CD4-positive, alpha-beta T cell treated with Interleukin-4 for 4 hours (primary cell): Measurements from ENCODE around the gene TLCD3B.
"Not testable (repeated sequence)": the region's sequence is repeated elsewhere in the genome, so short reads cannot be mapped to it uniquely, and the experiment has no call there.

Experiments
- DNase-seq: peaks from one replicate; pipeline ENCODE4 v3.0.0-alpha.2; 2020

The TLCD3B gene

DNA sequence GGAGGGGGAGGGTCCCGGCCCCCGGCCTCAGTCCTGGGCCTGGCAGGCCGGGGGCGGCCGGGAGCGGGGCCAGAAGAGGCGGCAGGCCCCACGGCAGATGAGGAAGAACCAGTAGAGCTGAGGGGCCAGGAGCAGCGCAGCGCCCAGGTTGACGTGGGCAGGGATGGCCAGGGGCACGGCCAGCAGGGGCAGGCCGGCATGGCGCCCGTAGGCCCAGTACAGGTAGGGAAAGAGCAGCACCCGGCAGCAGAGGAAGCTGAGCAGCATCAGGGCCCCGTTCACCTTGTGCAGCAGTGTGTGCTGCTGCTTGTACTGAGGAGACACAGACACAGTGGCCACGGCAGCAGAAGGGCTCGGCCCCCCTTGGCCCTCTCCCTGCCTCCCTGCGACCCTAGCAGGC is 5.9 kb downstream of the TLCD3B start:
- DNase-seq, result no peak

DNA sequence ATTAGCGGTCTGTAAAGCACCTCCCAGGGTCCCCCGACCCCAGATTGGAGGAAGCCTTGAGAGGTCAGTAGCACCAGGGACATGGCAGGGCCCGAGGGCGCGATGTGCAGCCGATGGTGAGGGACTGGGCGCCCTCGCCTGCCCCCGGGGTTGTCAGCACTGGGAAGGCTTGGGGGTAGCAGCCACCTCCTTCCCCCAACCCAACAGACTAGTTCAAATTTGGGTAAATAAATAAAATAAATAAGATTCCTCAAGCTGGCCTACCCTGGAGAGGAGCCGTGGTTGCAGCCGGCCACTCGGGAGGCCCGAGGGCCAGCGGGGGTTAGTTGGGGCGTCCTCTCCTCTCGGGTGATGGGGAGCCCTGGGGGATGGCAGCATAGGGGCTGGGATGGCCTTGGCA is 6.6 kb downstream of the TLCD3B start:
- no peak for DNase-seq

DNA sequence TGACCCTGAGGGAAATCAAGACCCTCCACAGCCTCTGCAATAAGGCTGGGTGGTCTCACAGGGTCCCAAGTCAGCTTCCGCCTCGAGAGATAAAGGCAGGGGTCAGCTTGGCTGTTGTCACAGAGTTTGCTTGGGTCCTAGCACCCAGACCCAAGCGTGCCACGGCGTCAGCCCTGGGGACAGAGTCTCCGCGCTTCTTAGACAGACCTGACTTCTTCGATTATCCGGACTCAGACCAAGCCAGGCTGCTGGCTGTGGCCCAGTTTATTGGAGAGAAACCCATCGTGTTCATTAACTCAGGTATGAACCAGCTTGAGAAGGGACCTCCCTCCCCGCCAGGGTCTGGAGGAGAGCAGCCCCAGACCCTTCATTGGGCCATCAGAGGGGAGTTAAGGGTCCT is 7.5 kb downstream of the TLCD3B start:
- DNase-seq, result no peak

DNA sequence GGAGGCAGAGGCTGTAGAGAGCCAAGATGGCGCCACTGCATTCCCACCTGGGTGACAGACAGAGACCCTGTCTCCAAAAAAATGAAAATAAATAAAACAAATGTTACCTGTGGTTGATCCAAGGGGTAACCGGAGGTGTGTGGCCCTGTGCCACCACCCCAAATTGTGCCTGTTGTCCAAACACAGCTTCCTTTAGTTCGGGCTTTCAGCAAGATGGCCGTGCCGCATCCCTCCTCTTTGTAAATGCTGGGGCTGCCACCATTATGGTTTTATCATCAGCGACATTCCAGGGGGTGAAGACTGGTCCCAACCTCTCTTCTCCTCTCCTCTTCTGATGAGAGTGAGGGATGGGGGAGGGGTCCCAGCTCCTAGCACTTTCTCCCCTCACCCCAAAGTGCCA is 8.2 kb downstream of the TLCD3B start, which contains the start of gene C16orf92:
C16orf92 (plus strand) TSS at position 312 of the 400 bp plus-strand sequence. CDS start 143 bp downstream, outside the sequence.
- DNase-seq, result no peak

DNA sequence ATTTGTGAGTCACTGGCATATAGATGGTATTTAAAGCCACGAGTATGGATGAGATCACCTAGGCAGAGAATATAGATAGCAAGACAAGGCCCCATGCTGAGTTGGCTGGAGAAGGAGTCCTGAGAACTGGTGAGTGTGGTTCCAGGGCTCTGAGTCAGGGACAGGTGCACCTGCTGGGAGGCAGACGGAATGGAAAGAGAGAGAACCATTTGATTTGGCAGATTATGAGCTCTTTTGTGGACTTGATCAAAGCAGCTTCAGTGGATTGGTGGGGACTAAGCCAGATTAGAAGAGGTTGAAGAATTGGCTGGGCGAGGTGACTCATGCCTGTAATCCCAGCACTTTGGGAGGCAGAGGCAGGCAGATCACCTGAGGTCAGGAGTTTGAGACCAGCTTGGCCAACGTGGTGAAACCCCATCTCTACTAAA is 12.3 kb downstream of the TLCD3B start:
- DNase-seq, result no peak

DNA sequence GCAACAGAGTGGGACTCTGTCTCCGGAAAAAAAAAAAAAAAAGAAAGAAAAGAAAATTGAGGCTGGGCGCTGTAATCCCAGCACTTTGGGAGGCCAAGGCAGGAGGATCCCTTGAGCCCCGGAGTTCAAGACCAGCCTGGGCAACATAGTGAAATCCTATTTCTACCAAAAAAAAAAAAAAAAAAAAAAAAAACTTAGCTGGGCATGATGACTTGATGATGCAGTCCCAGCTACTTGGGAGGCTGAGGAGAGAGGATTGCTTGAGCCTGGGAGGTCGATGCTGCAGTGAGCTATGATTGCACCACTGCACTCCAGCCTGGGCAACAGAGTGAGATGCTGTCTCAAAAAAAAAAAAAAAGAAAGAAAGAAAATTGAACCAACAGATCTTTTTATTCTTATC is 13.1 kb downstream of the TLCD3B start:
- not testable (repeated sequence) for DNase-seq

DNA sequence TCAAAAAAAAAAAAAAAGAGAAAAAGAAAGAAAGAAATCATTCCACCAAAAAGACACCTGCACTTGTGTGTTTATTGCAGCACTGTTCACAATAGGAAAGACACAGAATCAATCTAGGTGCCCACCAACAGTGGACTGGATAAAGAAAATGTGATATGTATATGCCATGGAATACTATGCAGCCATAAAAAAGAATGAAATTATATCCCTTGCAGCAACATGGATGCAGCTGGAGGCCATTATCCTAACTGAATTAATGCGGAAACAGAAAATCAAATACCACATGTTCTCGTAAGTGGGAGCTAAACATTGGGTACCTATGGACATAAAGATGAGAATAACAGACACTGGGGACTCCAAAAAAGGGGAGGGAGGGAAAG is 13.8 kb downstream of the TLCD3B start:
- no peak for DNase-seq

DNA sequence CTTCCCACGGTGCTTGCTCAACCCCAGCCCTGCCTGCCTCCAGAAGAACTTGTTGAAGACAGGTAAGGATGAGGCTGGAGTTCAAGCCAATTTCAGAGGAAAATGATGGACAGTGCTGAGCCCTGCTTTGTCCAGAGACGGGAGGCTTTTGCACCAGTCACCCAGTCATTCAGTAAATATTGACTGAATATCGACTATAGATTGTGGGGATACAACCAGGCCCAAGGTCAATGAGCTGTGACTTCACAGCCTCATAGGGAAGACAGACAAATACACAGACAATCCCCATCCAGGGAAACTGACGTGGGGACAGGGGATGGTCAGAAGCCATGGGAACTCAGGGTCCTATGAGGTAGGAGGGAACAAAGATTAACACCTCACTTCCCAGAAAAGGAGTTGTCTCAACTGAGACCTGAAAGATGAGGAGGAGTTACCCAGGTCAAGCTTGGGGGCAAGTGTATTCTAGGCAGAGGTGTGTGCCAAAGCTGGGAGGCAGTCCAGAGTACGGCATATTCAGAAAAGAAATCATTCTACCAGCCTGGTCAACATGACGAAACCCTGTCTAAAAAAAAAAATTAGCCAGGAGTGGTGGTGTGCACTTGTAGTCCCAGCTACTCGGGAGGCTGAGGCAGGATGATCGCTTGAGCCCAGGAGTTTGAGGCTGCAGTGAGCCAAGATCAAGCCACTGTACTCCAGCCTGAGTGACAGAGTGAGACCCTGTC is 14.4 kb downstream of the TLCD3B start:
- DNase-seq, result no peak

DNA sequence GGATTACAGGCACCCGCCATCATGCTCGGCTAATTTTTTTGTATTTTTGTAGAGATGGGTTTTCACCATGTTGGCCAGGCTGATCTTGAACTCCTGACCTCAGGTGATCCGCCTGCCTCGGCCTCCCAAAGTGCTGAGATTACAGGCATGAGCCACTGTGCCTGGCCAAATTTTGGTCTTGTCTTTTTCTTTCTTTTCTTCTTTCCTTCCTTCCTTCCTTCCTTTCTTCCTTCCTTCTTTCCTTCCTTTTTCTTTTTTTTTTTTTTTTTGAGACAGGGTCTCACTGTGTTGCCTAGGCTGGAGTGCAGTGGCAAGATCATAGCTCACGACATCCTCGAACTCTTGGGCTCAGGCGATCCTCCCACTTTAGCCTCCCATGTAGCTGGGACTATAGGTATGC is 15.6 kb downstream of the TLCD3B start:
- not testable (repeated sequence) for DNase-seq

DNA sequence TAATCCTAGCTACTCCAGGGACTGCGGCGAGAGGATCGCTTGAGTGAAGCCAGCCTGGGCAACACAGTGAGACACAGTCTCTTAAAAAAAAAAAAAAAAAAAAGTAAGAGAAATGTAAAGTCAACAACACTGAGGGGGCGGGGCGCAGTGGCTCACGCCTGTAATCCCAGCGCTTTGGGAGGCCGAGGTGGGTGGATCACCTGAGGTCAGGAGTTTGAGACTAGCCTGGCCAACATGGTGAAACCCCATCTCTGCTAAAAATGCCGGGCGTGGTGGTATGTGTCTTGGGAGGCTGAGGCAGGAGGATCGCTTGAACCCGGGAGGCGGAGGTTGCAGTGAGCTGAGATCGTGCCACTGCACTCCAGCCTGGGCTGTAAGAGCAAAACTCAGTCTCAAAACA is 18.5 kb downstream of the TLCD3B start:
- DNase-seq, result not testable (repeated sequence)

DNA sequence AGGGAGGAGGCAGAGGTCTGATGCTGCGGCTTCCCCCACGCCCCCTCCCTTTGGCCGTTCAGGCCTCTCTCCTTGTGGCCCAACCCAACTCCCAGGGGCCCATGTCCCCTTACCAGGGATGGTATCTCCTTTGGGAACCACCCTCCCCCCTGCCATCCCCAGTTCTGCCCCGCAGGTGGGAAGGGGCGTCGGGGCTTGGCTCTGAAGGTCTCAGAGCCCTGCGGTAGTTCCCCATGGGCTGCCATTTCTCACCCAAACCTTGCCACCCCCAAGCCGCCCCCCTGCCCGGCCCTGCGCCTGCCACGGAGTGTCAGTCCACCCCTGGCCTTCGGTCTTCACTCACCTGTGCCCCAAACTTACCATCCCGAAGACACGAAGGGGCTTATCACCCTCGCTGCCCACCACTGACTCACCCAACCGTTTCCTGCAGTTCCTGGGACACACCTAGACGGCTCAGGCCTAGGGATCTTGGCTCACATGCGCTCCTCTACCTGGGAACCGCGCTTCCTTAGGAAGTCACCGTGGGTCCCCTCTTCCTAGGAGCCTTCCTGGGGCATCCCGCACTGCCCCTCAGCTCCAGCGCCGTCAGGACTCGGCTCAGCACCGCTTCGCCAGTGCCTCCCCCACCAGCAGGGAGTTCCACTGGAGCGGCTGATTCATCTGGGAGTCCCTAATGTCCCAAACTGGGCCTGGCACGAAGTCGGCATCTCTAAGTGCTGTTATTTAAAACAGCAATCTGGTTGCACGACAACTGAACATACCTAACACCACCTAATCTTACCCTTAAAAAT is 19.2 kb downstream of the TLCD3B start:
- no peak for DNase-seq

DNA sequence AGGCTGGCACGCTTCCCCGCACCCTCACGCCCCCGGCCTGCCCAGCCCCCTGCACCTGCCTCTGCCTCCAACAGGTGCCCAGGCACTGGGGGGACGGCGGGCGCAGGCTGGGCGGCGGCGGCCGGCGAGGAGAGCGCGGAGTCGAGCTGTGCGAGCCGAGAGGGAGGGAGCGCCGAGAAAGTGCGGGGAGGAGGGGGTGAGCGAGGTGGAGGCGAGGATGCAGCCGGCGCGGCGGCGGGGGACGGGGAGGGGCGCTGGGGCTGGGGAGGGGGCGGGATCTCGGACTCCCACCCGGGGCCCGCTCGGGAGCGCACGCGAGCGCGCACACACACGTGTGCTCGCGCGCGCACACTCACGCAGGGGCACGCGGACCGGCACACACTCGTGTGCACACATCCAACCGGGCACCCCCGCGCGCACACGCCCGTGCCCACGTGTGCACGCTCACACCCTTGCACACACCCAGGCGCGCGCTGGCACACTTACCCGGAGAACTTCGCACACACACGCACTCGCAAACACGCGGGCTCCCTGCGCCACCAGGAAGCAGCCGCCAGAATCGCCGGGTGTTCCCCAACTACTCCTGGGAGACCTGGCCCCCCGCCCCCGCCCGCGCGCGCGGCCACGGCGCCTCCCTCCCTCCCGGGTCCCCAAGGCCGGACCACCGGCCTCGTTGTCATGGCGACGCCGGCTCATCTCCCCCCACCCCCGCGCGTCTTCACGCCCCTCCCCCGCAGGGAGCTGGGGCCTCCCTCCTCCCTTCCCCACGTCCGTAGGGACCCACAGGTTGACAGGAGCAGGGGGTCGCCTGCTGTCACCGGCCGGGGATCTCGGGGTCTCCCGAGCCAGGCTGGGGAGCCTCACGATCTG is 20.0 kb downstream of the TLCD3B start, which contains the start of gene DOC2A:
DOC2A (minus strand) TSS at position 184 of the 870 bp plus-strand sequence. CDS start 805 bp downstream, outside the sequence.
- DNase-seq, result no peak

DNA sequence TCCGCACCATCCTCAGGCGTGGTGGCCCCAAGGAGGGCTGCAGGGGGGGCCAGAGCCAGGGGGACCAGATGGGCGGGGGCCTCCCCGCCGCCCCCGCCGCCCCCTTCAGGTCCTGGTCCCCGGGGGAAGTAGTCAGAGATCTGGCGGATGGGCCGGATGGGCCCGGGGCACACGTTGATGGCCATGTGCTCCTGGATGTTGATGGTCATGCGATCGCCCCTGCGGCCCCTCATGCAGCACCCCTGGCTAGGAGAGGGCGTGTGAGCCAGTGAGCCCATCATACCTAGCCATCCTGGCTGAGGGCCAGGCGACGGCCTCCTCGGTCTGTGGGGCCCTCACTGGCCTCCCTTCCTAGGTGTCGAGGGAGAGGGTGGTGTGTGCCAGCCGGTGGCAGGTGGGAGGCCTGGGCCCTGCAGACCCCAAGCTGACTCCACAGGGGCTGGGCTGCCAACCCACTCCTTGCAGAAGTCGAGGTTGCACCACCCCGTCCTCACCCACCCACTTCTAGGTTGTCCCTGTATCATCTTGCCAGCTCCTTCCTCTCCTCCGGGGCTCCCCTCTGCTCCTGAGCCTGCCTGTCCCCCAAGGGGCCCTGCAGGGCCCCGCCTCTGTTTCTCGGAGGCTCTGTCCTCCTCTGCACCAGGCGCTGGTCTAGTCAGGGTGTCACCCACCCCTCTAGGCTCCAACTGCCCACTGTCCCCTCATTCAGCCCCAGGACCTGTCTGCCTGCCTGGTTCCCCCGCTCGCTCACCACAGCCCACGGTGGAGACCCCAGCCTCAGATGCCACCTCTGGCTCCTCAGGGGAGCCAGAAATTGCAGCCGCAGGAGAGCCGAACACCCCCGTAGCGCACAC is 20.9 kb downstream of the TLCD3B start:
- DNase-seq, result no peak

DNA sequence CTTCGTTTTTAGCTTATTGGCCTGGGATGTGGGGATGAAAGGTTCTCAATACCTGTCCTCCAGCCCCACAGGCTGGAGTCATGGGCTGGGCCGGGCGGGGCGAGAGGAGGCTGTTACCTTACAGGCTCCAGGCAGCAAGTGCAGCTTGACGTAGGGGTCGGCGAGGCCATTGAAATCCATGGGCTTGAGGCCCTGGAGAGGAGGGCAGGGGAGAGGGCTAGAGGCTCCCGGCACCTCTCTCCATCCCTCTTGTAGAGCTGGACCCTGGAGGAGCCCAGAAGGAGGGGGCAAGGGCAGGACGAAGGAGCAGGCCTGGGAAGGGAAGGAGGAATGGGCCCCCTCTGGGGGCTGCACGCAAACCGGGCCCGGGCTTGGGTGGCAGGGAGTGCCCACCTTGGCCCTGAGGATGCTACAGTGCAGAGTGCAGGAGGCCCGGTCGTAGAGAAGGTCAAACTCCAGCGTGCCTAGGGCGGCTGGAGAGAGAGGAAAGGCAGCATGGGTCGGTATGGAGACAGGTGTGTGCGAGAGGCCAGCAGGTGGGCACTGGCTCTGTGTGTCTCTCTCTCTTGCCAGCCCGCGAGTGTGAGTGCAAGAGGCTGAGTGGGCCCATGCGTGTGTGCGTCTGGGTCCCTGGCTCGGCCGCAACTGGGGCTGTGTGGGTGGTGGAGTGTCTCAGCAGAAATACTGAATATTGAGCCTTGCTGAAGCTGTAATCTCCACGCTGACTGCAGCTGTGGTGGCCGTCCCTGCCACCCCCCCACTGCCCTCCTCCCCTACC is 21.8 kb downstream of the TLCD3B start:
- no peak for DNase-seq

DNA sequence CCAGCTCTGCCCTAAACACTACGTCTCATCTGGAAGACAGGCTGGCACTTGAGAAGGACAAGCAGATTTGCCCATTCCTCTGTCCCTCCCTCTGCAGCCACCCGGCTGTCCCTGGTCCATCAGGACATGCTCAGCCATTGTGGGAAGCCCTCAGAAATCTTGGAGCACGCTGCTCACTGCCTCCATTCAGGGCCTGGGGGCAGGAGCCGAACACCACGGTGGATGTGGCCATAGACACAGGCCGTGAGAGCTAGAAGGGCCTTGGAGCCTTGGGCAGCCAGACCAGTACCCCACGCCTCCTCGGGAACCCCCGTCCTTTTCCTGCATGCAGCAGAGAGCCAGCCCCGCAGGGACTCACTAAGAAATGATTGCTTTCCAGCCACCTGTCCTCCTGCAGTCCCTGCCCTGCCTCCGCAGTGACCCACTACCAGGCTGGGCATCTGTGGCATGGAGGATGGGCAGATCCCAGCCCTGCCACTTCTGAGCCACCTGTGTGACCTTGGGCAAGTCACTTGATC is 23.6 kb downstream of the TLCD3B start:
- DNase-seq, result no peak

DNA sequence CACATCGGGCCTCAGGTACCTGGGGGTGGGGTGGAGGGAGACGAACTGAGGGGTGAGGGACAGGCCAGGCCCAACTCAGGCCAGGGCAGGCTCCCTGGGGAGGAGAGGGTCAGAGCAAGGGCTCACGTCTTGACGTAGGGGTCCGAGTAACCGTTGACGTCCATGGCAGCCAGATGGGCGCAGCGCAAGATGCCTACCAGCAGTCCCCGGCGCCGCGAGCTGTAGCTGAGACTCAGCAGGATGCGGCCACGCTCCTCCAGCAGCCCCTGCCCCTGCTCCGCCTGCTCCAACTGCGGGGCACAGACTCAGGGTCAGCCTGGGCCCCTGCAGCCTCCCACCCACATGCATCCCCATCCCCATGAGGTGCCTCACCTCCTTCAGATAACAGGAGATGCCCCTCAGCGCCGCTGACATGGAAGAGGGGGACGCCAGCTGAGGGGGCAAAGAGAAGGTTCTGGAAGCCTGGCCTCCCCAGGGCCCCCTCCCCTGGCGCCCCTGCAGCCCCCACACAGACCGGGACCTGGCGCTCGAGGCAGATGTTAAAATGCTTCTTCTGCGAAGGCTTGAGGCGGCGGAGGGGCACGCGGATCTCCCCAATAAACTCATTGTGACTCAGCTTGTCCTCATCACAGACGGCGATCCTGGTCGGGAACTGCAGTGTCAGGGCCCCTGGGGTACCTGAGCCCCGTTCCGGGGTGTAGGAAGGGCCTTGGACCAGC is 24.3 kb downstream of the TLCD3B start:
- no peak for DNase-seq

DNA sequence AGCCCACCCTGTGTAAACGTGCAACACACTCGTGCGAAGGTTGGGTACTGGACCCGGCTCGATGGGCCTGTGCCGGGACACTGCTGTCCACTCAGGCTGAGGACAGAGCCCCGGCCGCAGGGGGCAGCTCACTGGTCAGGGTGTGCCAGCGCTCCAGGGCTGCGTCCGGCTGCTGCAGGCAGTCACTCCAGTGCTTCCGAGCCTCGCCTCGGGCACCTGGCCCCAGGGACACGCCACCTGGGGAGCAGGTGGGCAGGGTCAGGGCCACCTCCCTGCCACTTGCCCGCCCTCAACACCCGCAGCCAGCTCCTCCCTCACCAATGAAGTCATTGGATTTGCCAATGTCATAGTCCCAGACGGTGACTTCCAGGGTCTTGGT is 25.0 kb downstream of the TLCD3B start:
- no peak for DNase-seq

DNA sequence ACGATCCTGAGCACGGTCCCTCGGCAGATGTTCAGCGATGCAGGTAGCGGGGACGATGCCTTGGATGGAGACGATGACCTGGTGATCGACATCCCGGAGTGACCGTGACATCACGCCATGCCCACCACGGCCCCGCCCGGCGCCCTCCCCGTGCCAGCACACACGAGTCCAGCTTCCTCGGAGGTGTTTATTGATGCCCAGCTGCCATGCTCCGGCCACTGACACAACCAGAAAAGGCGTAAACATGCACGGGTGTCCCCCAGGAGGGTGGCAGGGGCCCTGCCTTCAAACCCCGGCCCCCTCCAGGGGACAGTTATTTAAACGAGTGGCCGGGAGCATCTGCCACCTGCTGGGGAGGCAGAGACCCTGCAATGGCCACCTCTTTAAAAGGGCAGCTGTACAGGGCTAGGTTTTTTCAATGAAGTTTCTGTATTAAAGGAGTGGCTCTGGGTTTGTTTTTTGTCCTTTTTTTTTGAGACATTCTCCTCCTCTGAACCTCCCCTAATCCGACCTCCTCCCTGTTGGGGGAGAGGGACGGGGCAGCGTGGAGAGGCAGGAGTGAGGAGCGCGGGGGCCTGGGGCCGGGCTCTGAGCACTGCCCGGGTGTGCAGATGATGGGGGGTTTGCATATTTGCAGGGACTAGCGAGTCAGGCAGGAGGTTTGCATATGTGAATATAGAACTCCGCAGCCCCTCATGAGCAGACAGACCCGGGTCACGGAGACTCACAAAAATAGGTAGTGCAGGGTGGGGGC is 25.6 kb downstream of the TLCD3B start:
- peak; percentile 42 for DNase-seq

DNA sequence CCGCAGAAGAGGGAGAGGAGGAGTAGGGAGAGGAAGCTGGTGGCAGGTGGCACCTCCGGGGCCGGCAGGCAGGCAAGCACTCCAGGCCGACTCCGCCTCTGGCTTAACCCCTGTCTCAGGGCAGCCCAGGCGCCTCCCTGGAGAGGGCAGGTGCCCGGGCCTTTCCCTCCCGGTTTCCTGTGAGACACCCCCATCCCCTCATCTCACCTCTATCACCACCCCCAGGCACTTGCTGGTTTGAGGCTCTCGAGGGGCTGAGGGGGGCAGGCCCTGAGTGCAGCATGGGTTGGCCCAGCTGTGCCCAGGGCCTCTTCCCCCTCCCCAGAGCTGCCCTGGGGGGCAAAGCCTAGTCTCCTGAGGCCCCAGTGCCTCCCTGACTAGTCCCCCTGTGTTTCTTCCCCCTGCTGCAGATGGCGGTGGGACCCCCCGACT is 26.2 kb downstream of the TLCD3B start:
- DNase-seq, result no peak

DNA sequence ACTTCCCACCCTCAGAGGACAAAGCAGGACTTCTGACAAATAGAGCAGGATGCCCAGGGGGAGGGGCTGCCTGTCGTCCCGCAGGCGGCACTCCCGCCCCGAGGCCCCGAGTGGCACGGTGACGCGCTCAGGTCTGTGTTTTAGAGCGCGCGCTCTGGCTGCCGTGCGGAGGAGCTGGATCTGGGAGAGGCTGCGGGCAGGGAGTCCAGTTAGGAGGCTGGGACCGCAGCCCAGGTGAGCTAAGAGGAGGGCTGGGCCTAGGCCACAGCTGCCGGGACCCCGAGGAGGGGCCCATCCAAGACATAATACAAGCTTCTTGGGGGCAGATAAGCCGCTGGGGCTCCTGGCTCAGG is 26.7 kb downstream of the TLCD3B start:
- DNase-seq, result no peak
